ENCODE measurements around the gene TAF1.

DNA sequence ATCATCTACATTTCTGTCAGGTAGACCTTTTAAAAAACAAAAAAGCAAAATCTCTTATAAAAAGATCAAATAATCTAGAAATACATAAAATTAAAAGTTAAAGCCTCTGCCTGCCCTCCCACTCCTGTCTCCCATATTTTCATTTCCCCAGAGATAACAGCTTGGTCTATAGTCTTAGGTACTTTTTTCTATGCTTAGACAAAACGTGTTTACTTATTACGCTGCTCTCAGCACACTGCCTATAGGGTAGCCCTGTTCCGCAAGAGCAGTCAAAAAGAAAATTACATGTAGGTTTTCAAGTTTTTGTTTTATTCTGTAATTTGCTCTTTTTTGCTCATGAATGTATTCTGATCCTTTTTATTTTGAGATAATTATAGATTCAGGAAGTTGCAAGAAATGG is 73.3 kb downstream of the TAF1 start:
- no peak for TF ChIP-seq POLR2A (IDR thresholded peaks at IDR 0.05)
- TF ChIP-seq, protein P1, sequence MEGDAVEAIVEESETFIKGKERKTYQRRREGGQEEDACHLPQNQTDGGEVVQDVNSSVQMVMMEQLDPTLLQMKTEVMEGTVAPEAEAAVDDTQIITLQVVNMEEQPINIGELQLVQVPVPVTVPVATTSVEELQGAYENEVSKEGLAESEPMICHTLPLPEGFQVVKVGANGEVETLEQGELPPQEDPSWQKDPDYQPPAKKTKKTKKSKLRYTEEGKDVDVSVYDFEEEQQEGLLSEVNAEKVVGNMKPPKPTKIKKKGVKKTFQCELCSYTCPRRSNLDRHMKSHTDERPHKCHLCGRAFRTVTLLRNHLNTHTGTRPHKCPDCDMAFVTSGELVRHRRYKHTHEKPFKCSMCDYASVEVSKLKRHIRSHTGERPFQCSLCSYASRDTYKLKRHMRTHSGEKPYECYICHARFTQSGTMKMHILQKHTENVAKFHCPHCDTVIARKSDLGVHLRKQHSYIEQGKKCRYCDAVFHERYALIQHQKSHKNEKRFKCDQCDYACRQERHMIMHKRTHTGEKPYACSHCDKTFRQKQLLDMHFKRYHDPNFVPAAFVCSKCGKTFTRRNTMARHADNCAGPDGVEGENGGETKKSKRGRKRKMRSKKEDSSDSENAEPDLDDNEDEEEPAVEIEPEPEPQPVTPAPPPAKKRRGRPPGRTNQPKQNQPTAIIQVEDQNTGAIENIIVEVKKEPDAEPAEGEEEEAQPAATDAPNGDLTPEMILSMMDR (IDR thresholded peaks at IDR 0.05), result no peak
